ENCODE data around the gene REP15. TPM values are rescaled to one million over a fixed set of nuclear protein-coding genes. Genes with fewer than 3 reads are reported as not detected.

The REP15 gene, protein sequence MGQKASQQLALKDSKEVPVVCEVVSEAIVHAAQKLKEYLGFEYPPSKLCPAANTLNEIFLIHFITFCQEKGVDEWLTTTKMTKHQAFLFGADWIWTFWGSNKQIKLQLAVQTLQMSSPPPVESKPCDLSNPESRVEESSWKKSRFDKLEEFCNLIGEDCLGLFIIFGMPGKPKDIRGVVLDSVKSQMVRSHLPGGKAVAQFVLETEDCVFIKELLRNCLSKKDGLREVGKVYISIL
- 1 to 10 TPM in 1 of 2 donors, under 1 TPM in 1; 0.63 to 2.1 TPM for total RNA-seq
- 1 to 10 TPM; 1.5 to 1.9 TPM for polyA plus RNA-seq
- long read RNA-seq, donor 1 = 0 reads
- long read RNA-seq, donor 2 = 0 reads
- long read RNA-seq, donor 3, partial matches to known transcripts = 0 of 1 reads
- long read RNA-seq, donor 3, other reads (novel, unspliced or antisense) = 0 of 1 reads
- long read RNA-seq, donor 4, partial matches to known transcripts = 0 of 1 reads
- long read RNA-seq, donor 4, other reads (novel, unspliced or antisense) = 0 of 1 reads
- long read RNA-seq, donor 5 = 0 reads

DNA sequence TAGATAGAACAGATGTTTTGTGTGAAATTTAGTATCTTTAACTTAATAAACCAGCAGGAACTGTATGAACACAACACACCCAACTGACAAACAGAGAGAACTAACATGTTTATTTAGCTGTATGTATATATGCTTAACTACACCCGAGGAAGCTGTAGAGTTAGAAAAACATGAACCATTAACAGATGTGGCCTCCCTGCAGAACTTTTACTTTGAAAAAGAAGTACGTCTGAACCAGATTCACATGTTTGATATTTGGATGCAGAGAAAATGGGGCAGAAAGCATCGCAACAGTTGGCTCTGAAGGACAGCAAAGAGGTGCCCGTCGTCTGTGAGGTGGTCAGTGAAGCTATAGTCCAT lies at the start of gene REP15:
TSS of gene REP15 (plus strand) at position 155 of the 360 bp plus-strand sequence. CDS start at position 271, 116 bp downstream.
- 85 to 89% methylated on average over 5 of the region's 5 CpGs for WGBS, 2 donors
- no peak within 1 kb of the TSS for H3K9ac ChIP-seq (ENCODE audit: insufficient read depth in 1 of 2, low read length in 2 of 2)
- TF ChIP-seq, protein P1, sequence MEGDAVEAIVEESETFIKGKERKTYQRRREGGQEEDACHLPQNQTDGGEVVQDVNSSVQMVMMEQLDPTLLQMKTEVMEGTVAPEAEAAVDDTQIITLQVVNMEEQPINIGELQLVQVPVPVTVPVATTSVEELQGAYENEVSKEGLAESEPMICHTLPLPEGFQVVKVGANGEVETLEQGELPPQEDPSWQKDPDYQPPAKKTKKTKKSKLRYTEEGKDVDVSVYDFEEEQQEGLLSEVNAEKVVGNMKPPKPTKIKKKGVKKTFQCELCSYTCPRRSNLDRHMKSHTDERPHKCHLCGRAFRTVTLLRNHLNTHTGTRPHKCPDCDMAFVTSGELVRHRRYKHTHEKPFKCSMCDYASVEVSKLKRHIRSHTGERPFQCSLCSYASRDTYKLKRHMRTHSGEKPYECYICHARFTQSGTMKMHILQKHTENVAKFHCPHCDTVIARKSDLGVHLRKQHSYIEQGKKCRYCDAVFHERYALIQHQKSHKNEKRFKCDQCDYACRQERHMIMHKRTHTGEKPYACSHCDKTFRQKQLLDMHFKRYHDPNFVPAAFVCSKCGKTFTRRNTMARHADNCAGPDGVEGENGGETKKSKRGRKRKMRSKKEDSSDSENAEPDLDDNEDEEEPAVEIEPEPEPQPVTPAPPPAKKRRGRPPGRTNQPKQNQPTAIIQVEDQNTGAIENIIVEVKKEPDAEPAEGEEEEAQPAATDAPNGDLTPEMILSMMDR (IDR thresholded peaks at IDR 0.05; ENCODE audit: control extremely low read depth, extremely low read depth) = no peak
- H3K4me3 ChIP-seq = no peak within 1 kb of the TSS
- H3K9me3 ChIP-seq (ENCODE audit: control insufficient read depth in 4 of 4, insufficient read depth in 3 of 4, low read length in 3 of 4) = no peaks in the 10 kb centered on the region
- no peaks in the 10 kb centered on the region for H3K27me3 ChIP-seq (ENCODE audit: control insufficient read depth in 3 of 3, insufficient read depth in 3 of 3, low read length in 2 of 3)
- H3K4me1 ChIP-seq (ENCODE audit: control insufficient read depth in 5 of 5, insufficient read depth in 5 of 5, low read length in 5 of 5) = no peaks in the 10 kb centered on the region
- DNase-seq (no peak), ATAC-seq (ENCODE audit: insufficient read depth, low FRiP score) (no peak)
- H3K27ac ChIP-seq (ENCODE audit: low read depth in 1 of 2, low read length in 1 of 2) = no peak within 1 kb of the TSS
- H3K36me3 ChIP-seq (ENCODE audit: control insufficient read depth in 4 of 4, insufficient read depth in 4 of 4, low read length in 4 of 4) = peaks cover 4 to 29% (median 13%) of the 10 kb centered on the region in 4 donors

DNA sequence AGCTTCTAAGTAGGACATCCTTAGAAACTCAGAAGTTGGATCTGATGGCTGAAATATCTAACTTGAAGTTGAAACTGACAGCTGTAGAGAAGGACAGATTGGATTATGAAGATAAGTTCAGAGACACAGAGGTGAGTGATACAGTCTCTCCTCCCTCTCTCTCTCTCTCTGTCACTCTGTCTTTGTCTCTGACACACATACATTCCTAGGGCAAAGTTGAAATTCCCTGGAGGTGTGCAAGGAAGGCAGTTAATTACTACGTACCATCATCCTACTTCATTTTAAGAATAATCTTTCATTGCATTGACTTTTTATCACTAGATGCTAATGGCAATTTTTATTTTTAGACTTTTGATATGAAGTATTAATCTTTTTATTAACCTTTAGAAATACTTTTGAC lies 46.2 kb upstream of the REP15 start:
- Histone ChIP-seq H3K27ac (ENCODE audit: low read depth in 1 of 2, low read length in 1 of 2) (no peak overlapping the region), H3K4me3 (no peak overlapping the region), H3K4me1 (ENCODE audit: control insufficient read depth in 5 of 5, insufficient read depth in 5 of 5, low read length in 5 of 5) (peaks cover 0 to 9% (median 0%) of the 10 kb centered on the region in 5 donors), H3K9ac (ENCODE audit: insufficient read depth in 1 of 2, low read length in 2 of 2) (no peak overlapping the region), H3K9me3 (ENCODE audit: control insufficient read depth in 4 of 4, insufficient read depth in 3 of 4, low read length in 3 of 4) (no peaks in the 10 kb centered on the region), H3K27me3 (ENCODE audit: control insufficient read depth in 3 of 3, insufficient read depth in 3 of 3, low read length in 2 of 3) (no peaks in the 10 kb centered on the region), H3K36me3 (ENCODE audit: control insufficient read depth in 4 of 4, insufficient read depth in 4 of 4, low read length in 4 of 4) (peaks cover 5 to 16% (median 9%) of the 10 kb centered on the region in 4 donors)
- TF ChIP-seq, protein P1 (IDR thresholded peaks at IDR 0.05; ENCODE audit: control extremely low read depth, extremely low read depth) = no peak
- WGBS, 2 donors = 91 to 96% methylated on average over 1 of the region's 1 CpG
- no peak for DNase-seq
- ATAC-seq (ENCODE audit: insufficient read depth, low FRiP score) = no peak

DNA sequence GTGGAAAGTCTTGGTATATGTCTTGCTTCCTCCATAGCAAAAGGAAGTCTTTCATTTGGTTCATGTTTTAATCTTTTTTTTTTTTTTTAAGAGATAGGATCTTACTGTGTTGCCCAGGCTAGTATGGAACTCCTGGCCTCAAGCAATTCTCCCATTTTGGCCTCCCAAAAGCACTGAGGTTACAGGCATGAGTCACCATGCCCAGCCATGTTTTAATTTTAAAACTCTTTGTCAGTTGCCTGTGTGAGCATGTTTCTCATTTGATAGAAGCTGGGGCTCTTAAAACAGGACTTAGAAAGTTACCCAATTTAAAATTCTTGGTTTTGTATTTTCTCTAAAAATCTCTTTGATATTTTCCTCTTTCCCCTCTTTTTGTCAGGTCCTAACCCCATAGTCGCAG lies 45.0 kb upstream of the REP15 start:
- H3K4me3 ChIP-seq = no peak overlapping the region
- ATAC-seq (ENCODE audit: insufficient read depth, low FRiP score) = no peak
- TF ChIP-seq, protein P1 (IDR thresholded peaks at IDR 0.05; ENCODE audit: control extremely low read depth, extremely low read depth) = no peak
- no peak overlapping the region for H3K9ac ChIP-seq (ENCODE audit: insufficient read depth in 1 of 2, low read length in 2 of 2)
- no peaks in the 10 kb centered on the region for H3K4me1 ChIP-seq (ENCODE audit: control insufficient read depth in 5 of 5, insufficient read depth in 5 of 5, low read length in 5 of 5)
- WGBS, 2 donors = 94 to 100% methylated on average over 1 of the region's 1 CpG
- no peaks in the 10 kb centered on the region for H3K9me3 ChIP-seq (ENCODE audit: control insufficient read depth in 4 of 4, insufficient read depth in 3 of 4, low read length in 3 of 4)
- H3K27ac ChIP-seq (ENCODE audit: low read depth in 1 of 2, low read length in 1 of 2) = no peak overlapping the region
- H3K36me3 ChIP-seq (ENCODE audit: control insufficient read depth in 4 of 4, insufficient read depth in 4 of 4, low read length in 4 of 4) = peaks cover under 1 to 18% (median 11%) of the 10 kb centered on the region in 4 donors
- DNase-seq = no peak
- no peaks in the 10 kb centered on the region for H3K27me3 ChIP-seq (ENCODE audit: control insufficient read depth in 3 of 3, insufficient read depth in 3 of 3, low read length in 2 of 3)

Measured in lung (tissue), 16 donors.